EL (cell line): ENCODE data around the gene KRT4.
A peak's percentile ranks its signal among the peaks of the same experiment; 100 is the strongest.

ENCODE experiments used
- DNase-seq: peaks from one replicate; pipeline ENCODE4 v3.0.0-alpha.2; 2016

The KRT4 gene

GRCh38 chr12:52836491-52837412 is 22.8 kb upstream of the KRT4 start:
- DNase-seq: no peak

GRCh38 chr12:52836042-52836466 is 22.1 kb upstream of the KRT4 start:
- DNase-seq: peak; percentile 75

- no peak for DNase-seq
Measured at GRCh38 chr12:52835271-52836041, 21.5 kb upstream of the KRT4 start.

- no peak for DNase-seq
Measured at GRCh38 chr12:52834727-52835001, 20.7 kb upstream of the KRT4 start.

- no peak for DNase-seq
Measured at GRCh38 chr12:52833922-52834726, 20.2 kb upstream of the KRT4 start, which contains the start of gene KRT79. KRT79 (minus strand) TSS chr12:52834311; CDS start chr12:52834260, 51 bp downstream.

GRCh38 chr12:52832985-52833905 is 19.3 kb upstream of the KRT4 start:
- DNase-seq: no peak

GRCh38 chr12:52832451-52832850 is 18.5 kb upstream of the KRT4 start:
- no peak for DNase-seq

- no peak for DNase-seq
Measured at GRCh38 chr12:52831251-52831650, 17.3 kb upstream of the KRT4 start.

GRCh38 chr12:52829986-52830770 is 16.3 kb upstream of the KRT4 start:
- no peak for DNase-seq

- DNase-seq: no peak
Measured at GRCh38 chr12:52828591-52829021, 14.7 kb upstream of the KRT4 start.

GRCh38 chr12:52828156-52828555 is 14.2 kb upstream of the KRT4 start:
- DNase-seq: no peak

GRCh38 chr12:52827499-52828090 is 13.7 kb upstream of the KRT4 start:
- DNase-seq: no peak

- DNase-seq: no peak
Measured at GRCh38 chr12:52826611-52827498, 12.9 kb upstream of the KRT4 start.

- DNase-seq: no peak
Measured at GRCh38 chr12:52825961-52826360, 12.0 kb upstream of the KRT4 start.

- no peak for DNase-seq
Measured at GRCh38 chr12:52824741-52825410, 11.0 kb upstream of the KRT4 start.

GRCh38 chr12:52823761-52824450 is 10.0 kb upstream of the KRT4 start:
- DNase-seq: no peak

- DNase-seq: no peak
Measured at GRCh38 chr12:52822771-52823510, 9.0 kb upstream of the KRT4 start.
